Panc1 (cell line): ENCODE measurements around the gene HAUS1.

Source experiments
- POLR2AphosphoS5 ChIP-seq: IDR thresholded peaks from 2 replicates; pipeline ENCODE4 v1.6.1; 2012; ENCODE audit warnings: mild to moderate bottlenecking, low read depth, low read length, moderate library complexity
- SIN3A ChIP-seq: IDR thresholded peaks from 2 replicates; pipeline ENCODE4 v1.6.1; 2012; ENCODE audit warnings: low read depth, mild to moderate bottlenecking, low read length, moderate library complexity, borderline replicate concordance; ENCODE audit not compliant: insufficient read depth
- TCF7L2 ChIP-seq: IDR thresholded peaks from 2 replicates; pipeline ENCODE4 v1.6.1; 2011; ENCODE audit warnings: mild to moderate bottlenecking, low read depth, low read length, inconsistent platforms
- TF ChIP-seq, protein P1 (sequence below): fragments of 450-650 bp; IDR thresholded peaks from 2 replicates; pipeline ENCODE4 v1.5.1; 2017; ENCODE audit warnings: mild to moderate bottlenecking
- TF ChIP-seq, protein P2 (sequence below), 2 experiments: IDR thresholded peaks; 2 replicates each; pipeline ENCODE4 v1.6.1; 2011 to 2012; ENCODE audit warnings: low read depth in 2 of 2, control low read depth in 1 of 2, low read length in 1 of 2, mild to moderate bottlenecking in 1 of 2, moderate library complexity in 1 of 2; ENCODE audit not compliant: insufficient read depth in 1 of 2

DNA sequence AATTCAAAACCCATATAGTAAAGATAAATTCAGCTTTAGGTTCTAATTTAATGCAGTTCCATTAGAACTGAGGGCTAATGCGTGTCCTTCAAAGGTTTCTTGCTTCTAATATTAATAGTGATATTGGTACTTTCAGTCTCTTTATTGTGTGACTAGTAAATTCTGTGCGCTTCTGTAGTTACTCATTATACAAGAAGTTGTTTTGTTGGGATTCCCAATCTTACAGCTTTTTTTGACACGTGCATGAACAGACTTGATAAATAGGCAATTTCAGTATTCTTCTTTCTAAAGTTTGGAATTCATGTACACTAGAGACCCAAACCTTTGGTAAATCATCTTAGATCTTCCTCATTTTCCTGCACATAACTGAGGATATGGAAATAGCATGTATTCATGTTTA lies 71.8 kb downstream of the HAUS1 start:
- TF ChIP-seq, protein P1, sequence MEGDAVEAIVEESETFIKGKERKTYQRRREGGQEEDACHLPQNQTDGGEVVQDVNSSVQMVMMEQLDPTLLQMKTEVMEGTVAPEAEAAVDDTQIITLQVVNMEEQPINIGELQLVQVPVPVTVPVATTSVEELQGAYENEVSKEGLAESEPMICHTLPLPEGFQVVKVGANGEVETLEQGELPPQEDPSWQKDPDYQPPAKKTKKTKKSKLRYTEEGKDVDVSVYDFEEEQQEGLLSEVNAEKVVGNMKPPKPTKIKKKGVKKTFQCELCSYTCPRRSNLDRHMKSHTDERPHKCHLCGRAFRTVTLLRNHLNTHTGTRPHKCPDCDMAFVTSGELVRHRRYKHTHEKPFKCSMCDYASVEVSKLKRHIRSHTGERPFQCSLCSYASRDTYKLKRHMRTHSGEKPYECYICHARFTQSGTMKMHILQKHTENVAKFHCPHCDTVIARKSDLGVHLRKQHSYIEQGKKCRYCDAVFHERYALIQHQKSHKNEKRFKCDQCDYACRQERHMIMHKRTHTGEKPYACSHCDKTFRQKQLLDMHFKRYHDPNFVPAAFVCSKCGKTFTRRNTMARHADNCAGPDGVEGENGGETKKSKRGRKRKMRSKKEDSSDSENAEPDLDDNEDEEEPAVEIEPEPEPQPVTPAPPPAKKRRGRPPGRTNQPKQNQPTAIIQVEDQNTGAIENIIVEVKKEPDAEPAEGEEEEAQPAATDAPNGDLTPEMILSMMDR = no peak
- TF ChIP-seq POLR2AphosphoS5 = no peak
- TF ChIP-seq, protein P2, sequence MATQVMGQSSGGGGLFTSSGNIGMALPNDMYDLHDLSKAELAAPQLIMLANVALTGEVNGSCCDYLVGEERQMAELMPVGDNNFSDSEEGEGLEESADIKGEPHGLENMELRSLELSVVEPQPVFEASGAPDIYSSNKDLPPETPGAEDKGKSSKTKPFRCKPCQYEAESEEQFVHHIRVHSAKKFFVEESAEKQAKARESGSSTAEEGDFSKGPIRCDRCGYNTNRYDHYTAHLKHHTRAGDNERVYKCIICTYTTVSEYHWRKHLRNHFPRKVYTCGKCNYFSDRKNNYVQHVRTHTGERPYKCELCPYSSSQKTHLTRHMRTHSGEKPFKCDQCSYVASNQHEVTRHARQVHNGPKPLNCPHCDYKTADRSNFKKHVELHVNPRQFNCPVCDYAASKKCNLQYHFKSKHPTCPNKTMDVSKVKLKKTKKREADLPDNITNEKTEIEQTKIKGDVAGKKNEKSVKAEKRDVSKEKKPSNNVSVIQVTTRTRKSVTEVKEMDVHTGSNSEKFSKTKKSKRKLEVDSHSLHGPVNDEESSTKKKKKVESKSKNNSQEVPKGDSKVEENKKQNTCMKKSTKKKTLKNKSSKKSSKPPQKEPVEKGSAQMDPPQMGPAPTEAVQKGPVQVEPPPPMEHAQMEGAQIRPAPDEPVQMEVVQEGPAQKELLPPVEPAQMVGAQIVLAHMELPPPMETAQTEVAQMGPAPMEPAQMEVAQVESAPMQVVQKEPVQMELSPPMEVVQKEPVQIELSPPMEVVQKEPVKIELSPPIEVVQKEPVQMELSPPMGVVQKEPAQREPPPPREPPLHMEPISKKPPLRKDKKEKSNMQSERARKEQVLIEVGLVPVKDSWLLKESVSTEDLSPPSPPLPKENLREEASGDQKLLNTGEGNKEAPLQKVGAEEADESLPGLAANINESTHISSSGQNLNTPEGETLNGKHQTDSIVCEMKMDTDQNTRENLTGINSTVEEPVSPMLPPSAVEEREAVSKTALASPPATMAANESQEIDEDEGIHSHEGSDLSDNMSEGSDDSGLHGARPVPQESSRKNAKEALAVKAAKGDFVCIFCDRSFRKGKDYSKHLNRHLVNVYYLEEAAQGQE (IDR thresholded peaks at IDR 0.05; ENCODE audit: insufficient read depth in 1 of 2, low read depth in 2 of 2, low read length in 1 of 2) = no peak
- no peak for TF ChIP-seq SIN3A
- no peak for TF ChIP-seq TCF7L2
